OCI-LY3 (cell line): ENCODE measurements around the gene MEIOC.

Experiments
- EZH2phosphoT487 ChIP-seq: fragments of 200-600 bp; shearing (Covaris generic); IDR thresholded peaks from 2 replicates; pipeline ENCODE4 v1.6.1; 2018; ENCODE audit warnings: antibody characterized with exemption, mixed run types, low read depth
- TF ChIP-seq, protein P1 (sequence below): fragments of 200-600, 300-600 bp; sonication (generic); IDR thresholded peaks from 2 replicates; pipeline ENCODE4 v1.5.1; 2014; ENCODE audit warnings: antibody characterized with exemption, low read length, low read depth

DNA sequence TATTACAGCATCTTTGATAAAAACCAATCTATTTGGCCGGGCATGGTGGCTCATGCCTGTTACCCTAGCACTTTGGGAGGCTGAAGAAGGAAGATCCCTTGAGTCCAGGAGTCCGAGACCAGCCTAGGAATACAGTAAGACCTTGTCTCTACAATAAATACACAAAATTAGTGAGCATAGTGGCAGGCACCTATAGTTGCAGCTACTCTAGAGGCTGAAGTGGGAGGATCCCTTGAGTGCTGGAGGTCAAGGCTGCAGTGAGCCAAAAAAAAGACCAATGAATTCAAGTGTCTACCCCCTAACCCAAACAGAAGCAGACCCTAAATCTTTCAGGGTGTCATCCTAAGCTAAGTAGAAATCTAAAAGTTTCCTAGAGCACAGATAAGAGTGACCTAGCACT, 7.3 kb upstream of the MEIOC start:
- TF ChIP-seq, protein P1, sequence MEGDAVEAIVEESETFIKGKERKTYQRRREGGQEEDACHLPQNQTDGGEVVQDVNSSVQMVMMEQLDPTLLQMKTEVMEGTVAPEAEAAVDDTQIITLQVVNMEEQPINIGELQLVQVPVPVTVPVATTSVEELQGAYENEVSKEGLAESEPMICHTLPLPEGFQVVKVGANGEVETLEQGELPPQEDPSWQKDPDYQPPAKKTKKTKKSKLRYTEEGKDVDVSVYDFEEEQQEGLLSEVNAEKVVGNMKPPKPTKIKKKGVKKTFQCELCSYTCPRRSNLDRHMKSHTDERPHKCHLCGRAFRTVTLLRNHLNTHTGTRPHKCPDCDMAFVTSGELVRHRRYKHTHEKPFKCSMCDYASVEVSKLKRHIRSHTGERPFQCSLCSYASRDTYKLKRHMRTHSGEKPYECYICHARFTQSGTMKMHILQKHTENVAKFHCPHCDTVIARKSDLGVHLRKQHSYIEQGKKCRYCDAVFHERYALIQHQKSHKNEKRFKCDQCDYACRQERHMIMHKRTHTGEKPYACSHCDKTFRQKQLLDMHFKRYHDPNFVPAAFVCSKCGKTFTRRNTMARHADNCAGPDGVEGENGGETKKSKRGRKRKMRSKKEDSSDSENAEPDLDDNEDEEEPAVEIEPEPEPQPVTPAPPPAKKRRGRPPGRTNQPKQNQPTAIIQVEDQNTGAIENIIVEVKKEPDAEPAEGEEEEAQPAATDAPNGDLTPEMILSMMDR: no peak
- TF ChIP-seq EZH2phosphoT487: no peak
